Right ventricle myocardium superior (tissue), 1 donor: Measurements from ENCODE around the gene UBE2D4. TPM values are rescaled to one million over a fixed set of nuclear protein-coding genes. Genes with fewer than 3 reads are reported as not detected.
A peak's percentile ranks its signal among the peaks of the same experiment; 100 is the strongest.
"Not testable (repeated sequence)": the region's sequence is repeated elsewhere in the genome, so short reads cannot be mapped to it uniquely, and the experiment has no call there.

Source experiments
- ATAC-seq: fragments of 200-7000 bp; cut with Tn5 transposase; one replicate; pipeline ENCODE4 v1.9.1; 2020; ENCODE audit warnings: mild to moderate bottlenecking; ENCODE audit not compliant: poor library complexity
- DNase-seq: peaks from one replicate; pipeline ENCODE4 v3.0.0-alpha.2; 2020
- intact Hi-C: fragments of 100-400 bp; cut with DNase I; formaldehyde crosslinking; loops from one replicate; pipeline ENCODE4 v1.11.2; 2022
- total RNA-seq: library from RNA; stranded (reverse); fragmentation: NEBNext Ultra II Directional; extraction: Animal tissue kit (Norgen Biotek cat#: 25700); gene quantifications from one replicate; pipeline ENCODE4 v1.2.1, GENCODE V29; 2021
- donor health status: DM: no; HTN: yes; CAD: no; lungs with severe emphysema.

UBE2D4 gene
- total RNA-seq, 1 donor from 2014 or later: 44.6 TPM

DNA sequence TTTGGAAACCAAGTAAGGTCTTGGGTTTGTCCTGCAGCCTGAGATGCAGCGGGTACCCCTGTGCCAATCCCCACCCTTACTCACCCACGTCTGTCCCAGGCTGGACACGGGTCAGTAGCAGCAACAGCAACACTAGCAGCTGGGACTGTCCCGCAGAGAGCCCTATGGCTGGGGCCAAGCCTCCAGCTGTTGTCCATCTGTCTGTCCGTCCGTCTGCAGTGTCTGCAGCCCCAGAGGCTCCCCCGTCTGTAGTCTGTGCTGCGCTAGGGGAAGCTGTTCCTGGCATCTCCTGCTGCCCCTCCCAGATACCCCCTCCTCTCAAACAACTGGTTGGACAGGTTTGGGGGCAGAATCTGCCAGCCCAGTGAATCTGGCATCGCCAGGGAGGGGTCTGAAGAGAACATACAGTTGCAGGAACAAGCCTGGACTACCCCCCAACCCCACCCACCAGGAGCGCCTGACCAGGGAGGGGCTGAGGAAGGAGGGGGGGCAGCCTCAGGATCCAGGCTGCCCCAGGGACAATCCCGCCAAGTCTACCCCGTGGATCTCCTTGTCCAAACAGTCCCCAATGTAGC is 63.9 kb downstream of the UBE2D4 start:
- DNase-seq, intact Hi-C loops: not testable (repeated sequence)
- ATAC-seq: peak; percentile 25

DNA sequence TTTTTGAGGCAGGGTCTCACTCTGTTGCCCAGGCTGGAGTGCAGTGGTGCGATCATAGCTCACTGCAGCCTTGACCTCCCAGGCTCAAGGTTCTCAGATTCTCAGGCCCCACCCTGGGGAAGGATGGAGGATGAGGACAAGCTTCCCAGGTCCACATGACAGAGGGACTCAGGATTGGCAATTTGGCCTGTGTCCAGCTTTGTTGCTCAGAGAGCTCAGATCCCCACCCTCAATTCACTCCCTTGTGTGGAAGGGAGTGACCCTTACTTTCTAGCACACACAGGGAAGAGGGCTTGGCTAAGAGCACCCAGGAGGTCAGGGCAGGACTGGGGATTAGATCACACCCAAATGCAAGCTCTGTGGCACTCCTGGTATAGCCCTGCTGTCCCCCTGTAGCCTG is 64.6 kb downstream of the UBE2D4 start:
- DNase-seq, ATAC-seq, intact Hi-C loops: not testable (repeated sequence)

DNA sequence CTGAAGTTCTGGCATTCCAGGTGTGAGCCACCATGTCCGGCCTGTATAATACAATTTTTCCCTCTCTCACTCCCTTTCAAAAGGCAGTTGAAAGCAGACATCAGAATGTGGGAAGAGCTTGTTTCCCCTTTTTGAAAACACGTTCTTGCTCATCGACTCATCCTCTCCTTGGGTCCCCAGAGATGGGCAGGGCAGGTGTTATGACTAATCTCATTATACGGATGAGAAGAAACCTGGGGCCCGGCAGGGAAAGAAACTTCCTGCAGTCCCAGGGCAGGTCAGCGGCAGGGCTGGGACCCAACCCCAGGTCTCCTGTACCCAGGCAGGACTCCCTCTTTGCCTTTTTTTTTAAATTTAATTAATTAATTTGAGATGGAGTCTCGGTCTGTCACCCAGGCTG is 66.7 kb downstream of the UBE2D4 start:
- DNase-seq, intact Hi-C loops, ATAC-seq: not testable (repeated sequence)

DNA sequence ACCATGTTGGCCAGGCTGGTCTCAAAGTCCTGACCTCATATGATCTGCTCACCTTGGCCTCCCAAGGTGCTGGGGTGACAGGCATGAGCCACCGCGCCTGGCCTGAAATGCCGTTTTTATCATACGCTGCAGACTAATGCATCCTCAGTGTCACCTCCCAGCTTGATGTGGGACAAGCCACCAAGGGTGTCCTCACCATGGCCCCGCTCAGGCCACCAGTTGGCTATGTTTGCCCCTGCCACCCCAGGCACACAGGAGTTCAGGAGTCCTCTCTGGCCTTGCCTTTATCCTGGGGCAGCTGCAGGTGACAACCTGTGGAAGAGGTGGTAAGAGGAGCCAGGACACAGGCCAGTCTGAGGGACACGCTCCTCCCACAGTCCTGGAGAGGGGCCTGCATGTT is 68.4 kb downstream of the UBE2D4 start:
- intact Hi-C loops, DNase-seq: not testable (repeated sequence)
- peak; percentile 20 for ATAC-seq

DNA sequence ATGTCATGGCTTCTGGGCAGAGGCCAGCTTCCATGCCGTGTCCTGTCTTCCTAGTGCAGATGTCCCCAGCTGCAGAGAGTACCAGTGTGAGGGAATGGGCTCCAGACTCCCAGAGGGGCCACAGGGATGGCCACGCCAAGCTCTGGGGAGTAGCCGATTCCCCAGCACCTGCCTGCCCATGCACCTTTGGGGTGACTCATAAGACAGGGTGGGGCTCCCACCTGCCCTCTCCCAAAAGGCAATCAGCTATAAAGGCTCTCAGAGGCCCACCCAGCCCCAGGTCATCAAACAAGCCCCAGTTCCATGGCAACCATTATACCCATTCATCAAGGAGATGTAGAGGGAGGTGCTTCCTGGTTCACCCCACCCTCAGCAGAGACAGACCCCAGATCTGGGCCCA is 71.3 kb downstream of the UBE2D4 start, which contains the start of gene SPDYE1:
SPDYE1 (plus strand) TSS at position 366 of the 400 bp plus-strand sequence. CDS start 2,053 bp downstream, outside the sequence.
- intact Hi-C loops, ATAC-seq, DNase-seq: not testable (repeated sequence)

Other genes starting within 250 kb of the UBE2D4 start
- 66.4 TPM for gene COA1, start 196.9 kb upstream of the UBE2D4 start, total RNA-seq
- gene BLVRA, start 167.8 kb upstream of the UBE2D4 start, total RNA-seq: 51.5 TPM
- 200 TPM for gene MRPS24, start 56.9 kb upstream of the UBE2D4 start, total RNA-seq
- gene URGCP, start 19.8 kb upstream of the UBE2D4 start, total RNA-seq: 43.4 TPM
- not detected for gene SPDYE1, start 71.5 kb downstream of the UBE2D4 start, total RNA-seq
- 28.0 TPM for gene DBNL, start 118.3 kb downstream of the UBE2D4 start, total RNA-seq
- 1,131 TPM for gene PGAM2, start 139.1 kb downstream of the UBE2D4 start, total RNA-seq
- 15.5 TPM for gene POLM, start 156.1 kb downstream of the UBE2D4 start, total RNA-seq
- gene AEBP1, start 177.9 kb downstream of the UBE2D4 start, total RNA-seq: 12.4 TPM
- gene POLD2, start 197.1 kb downstream of the UBE2D4 start, total RNA-seq: 75.3 TPM
- gene MYL7, start 214.9 kb downstream of the UBE2D4 start, total RNA-seq: 2,290 TPM